HFF-Myc (cell line): ENCODE data around the gene LOXL1.
"Not testable (repeated sequence)": the region's sequence is repeated elsewhere in the genome, so short reads cannot be mapped to it uniquely, and the experiment has no call there.

Experiments
- DNase-seq: peaks from one replicate; pipeline ENCODE4 v3.0.0-alpha.2; 2011; ENCODE audit warnings: low read depth; ENCODE audit errors: extremely low read depth
- H3K4me3 ChIP-seq: replicated peaks from 2 replicates; pipeline ENCODE4 v1.5.1; 2011; ENCODE audit warnings: low read depth, mild to moderate bottlenecking, control low read depth, low read length
- CTCF ChIP-seq: IDR thresholded peaks from 2 replicates; pipeline ENCODE4 v1.5.1; 2012; ENCODE audit warnings: mild to moderate bottlenecking, low read depth, low read length, control low read depth; ENCODE audit errors: missing control alignments

The LOXL1 gene

GRCh38 chr15:73937726-73938125 lies 11.5 kb downstream of the LOXL1 start:
- TF ChIP-seq CTCF, result no peak
- no peak overlapping the region for H3K4me3 ChIP-seq
- no peak for DNase-seq

- not testable (repeated sequence) for DNase-seq, H3K4me3 ChIP-seq
These were observed 12.3 kb downstream of the LOXL1 start for GRCh38 chr15:73938516-73938915.

- no peak for DNase-seq
- no peak for TF ChIP-seq CTCF
- H3K4me3 ChIP-seq, result no peak overlapping the region
These were observed 12.9 kb downstream of the LOXL1 start for GRCh38 chr15:73939138-73939537.

GRCh38 chr15:73940061-73940981 lies 14.1 kb downstream of the LOXL1 start:
- H3K4me3 ChIP-seq, result no peak overlapping the region

GRCh38 chr15:73941044-73941443 lies 14.8 kb downstream of the LOXL1 start:
- no peak for TF ChIP-seq CTCF
- no peak overlapping the region for H3K4me3 ChIP-seq
- no peak for DNase-seq

More at GRCh38 chr15:73940061-73940981, 14.1 kb downstream of the LOXL1 start:
- DNase-seq, result no peak
- TF ChIP-seq CTCF, result no peak

GRCh38 chr15:73941449-73941848 lies 15.2 kb downstream of the LOXL1 start:
- TF ChIP-seq CTCF, result no peak
- H3K4me3 ChIP-seq, result no peak overlapping the region
- no peak for DNase-seq

GRCh38 chr15:73941871-73942635 lies 15.8 kb downstream of the LOXL1 start:
- H3K4me3 ChIP-seq, result no peak overlapping the region
- no peak for DNase-seq
- no peak for TF ChIP-seq CTCF
